Islet precursor cell (in vitro differentiated cells): ENCODE measurements around the gene IMPDH1.
A peak's percentile ranks its signal among the peaks of the same experiment; 100 is the strongest.
"Not testable (repeated sequence)": the region's sequence is repeated elsewhere in the genome, so short reads cannot be mapped to it uniquely, and the experiment has no call there.

ENCODE experiments used
- DNase-seq: peaks from one replicate; pipeline ENCODE4 v3.0.0-alpha.2; 2018

IMPDH1 gene

DNA sequence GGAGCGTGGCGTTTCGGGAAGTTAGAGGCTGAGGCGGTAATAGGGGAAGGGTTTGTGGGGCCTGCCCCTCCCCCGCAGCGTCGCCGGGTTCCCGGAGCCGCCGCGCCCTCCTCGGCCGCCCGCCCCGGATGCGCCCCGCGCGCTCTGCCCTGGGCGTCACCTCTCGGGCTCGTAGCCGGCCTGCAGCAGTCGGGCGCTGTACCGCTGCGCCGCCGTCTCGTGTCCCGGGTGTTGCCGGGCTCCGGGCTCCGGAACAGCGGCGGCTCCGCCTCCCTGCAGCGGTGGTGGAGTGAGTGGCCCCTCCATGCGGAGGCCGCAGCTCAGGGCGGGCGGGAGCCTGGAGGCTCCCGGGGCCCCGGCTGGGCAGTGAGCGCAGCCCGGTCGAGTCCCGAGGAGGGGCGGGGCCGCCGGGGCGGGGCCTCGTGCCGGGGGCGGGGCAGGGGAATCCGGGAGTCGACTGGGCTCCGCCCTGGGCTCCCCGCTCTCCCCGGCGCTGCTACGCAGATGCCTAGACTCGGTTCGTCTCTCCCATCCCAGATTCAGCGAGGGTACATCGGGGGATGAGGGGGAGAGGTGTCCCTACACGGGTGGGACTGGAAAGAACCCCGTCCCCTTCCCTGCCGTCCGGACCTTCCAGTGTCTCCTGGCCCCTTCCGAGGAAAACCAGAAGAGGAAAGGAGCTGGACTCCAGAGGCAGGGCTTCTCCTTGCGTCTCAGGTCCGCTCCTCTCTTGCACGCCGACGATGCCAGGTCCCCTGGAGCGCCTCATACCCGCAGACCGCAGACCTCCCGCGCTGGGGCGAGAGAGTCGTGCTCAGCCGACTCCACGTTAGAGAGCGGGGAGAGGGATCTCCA lies at the start of gene IMPDH1:
Gene IMPDH1 (minus strand): TSS at position 387 of the 855 bp plus-strand sequence. CDS start 81 bp downstream, at position 306.
- DNase-seq, result peak; percentile 90

DNA sequence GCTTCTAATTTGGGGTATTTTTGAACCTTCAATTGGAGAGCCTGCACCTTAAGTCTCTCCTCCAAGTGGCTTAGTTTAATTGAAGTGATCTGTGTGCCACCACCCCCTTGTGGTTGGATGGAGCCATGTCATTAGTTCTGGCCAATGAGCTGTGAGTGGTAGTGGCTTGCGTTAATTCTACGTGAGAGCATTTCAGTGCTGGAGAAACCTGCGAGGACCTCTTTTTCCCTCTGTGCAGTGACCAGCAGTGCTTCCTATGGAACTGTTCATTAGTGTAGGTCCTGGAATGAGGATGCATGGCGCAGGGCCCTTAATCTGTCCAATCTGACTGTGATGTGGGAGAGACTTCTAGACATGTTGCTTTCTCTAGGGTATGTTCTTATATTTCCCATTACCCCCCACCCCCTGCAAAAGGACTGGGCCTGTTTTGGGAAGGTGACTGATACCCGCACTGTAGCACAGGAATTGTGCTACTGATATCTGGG lies 49.7 kb upstream of the IMPDH1 start:
- DNase-seq, result peak; percentile 81

DNA sequence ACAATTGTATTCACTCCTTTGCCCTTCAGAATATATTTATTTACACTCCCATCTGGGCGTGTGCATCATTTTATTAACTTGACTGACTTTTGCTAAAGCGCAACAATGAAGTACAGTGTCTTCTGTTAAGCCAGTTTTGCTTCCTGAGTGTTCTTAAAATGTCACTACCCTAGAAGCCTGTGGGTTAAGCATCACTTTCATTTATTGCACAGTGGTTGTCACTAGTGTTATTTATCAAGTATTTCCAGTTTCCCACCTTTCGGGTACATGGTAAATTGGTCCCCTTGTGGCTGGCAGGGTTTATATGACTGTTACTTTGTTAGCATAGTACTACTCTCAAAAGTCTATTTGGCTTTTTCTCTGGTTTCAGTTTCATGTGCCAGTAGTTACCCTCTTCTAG lies 49.2 kb upstream of the IMPDH1 start:
- no peak for DNase-seq

DNA sequence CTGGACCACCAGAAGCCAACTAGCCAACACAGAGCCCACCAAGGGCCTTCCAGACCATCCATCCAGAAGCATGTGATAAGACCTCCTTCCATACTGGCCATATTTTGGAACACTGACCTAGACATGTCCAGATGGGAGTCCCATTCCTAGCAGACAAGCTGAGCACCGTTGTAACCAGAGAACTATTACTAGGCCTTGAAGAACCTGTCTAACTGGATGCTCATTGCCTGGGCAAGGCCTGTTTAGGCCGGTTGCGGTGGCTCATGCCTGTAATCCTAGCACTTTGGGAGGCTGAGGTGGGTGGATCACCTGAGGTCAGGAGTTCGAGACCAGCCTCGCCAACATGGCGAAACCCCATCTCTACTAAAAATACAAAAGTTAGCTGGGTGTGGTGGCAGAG lies 47.6 kb upstream of the IMPDH1 start:
- DNase-seq, result not testable (repeated sequence)

DNA sequence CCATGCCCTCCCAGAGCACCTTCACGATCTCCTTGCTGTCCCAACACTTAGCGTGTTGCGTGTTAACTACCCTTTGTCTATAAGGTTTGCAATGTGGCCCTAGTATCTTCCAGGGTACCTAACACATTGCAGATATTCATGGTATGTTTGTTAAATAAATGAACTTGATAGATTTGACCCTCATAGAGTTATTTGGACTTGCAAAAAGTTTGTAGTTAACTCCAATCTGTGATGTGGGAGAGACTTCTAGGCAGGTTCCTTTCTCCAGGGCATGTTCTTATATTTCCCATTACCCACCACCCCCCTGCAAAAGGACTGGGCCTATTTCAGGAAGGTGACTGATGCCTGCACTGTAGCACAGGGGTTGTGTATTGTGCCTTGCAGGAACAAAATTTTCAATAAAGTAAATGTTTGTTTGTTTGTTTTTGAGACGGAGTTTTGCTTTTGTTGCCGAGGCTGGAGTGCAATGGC lies 46.5 kb upstream of the IMPDH1 start:
- DNase-seq, result no peak

GRCh38 chr7:128455543-128456254 lies 45.9 kb upstream of the IMPDH1 start, which contains the start of gene HILPDA:
HILPDA (plus strand) TSS chr7:128455878; CDS start chr7:128457269, 1,391 bp downstream.
- DNase-seq, result peak; percentile 93

DNA sequence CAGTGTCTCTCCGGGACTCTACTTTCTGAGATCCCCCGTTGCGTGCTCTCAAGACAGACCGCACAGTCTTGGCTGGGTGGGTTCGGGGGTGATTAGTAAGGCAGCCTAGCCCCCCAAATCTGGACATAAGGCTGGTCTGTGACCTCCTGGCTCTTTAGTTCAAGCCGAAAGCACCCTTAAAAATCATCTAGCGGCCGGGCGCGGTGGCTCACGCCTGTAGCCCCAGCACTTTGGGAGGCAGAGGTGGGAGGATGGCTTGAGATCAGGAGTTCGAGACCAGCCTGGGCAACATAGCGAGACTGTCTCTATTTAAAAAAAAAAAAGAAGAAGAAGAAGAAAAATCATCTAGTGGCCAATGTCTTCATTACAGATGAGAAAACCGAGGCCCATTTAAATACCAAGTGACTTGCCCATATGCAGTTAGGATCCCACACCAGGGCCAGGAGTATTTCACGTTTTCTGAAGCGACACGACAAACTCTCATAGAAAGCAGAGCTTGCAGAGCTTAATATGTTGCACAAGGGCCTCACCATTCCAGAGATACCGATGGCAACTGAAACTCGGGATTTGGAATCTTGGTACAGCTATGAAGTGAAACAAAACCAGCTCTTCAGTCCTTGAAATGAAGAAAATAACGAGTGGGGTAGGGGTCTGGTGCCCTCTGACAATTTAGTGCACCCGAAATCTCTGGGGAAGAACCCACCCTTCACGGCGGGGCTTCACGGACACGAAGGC lies 45.2 kb upstream of the IMPDH1 start:
- DNase-seq, result no peak

- DNase-seq, result peak; percentile 98
Observed at GRCh38 chr7:128453836-128454804, 44.3 kb upstream of the IMPDH1 start.

GRCh38 chr7:128452552-128452951 lies 42.8 kb upstream of the IMPDH1 start:
- DNase-seq, result no peak

DNA sequence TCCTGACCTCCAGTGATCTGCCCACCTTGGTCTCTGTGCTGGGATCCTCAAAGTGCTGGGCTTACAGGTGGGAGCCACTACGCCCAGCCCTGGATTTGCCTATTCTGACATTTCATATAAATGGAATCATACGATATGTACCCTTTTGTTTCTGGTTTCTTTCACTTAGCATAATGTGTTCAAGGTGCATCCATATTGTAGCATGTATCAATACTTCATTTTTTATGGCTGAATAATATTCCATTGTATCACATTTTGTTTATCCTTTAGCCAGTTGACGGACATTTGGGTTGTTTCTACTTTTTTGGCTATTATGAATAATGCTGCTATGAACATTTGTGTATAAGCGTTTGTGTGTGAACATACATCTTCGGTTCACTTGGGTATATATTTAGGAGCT lies 41.1 kb upstream of the IMPDH1 start:
- no peak for DNase-seq

GRCh38 chr7:128450409-128450808 lies 40.6 kb upstream of the IMPDH1 start:
- DNase-seq, result no peak

- no peak for DNase-seq
Observed at GRCh38 chr7:128448751-128449302, 39.0 kb upstream of the IMPDH1 start.

GRCh38 chr7:128447941-128448564 lies 38.3 kb upstream of the IMPDH1 start:
- peak; percentile 24 for DNase-seq

DNA sequence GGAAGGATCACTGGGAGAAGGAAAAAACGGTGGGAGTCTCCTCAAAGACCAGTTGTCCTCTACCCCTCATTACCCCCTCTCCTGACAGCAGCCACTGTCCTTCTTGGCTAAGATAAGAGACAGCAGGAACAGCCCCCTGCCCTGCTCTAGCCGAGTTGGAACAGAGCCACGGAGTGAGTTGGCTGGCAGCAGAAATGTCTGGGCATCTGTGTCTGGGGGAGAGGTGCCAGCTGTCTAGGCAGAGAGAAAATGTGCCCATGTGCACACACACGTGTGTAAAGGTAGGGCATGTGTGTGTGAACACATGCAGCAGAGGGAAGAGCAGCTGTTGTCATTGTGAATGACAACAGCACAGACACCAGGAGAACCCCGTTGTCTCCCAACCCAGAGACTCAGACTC lies 36.5 kb upstream of the IMPDH1 start:
- DNase-seq, result no peak

DNA sequence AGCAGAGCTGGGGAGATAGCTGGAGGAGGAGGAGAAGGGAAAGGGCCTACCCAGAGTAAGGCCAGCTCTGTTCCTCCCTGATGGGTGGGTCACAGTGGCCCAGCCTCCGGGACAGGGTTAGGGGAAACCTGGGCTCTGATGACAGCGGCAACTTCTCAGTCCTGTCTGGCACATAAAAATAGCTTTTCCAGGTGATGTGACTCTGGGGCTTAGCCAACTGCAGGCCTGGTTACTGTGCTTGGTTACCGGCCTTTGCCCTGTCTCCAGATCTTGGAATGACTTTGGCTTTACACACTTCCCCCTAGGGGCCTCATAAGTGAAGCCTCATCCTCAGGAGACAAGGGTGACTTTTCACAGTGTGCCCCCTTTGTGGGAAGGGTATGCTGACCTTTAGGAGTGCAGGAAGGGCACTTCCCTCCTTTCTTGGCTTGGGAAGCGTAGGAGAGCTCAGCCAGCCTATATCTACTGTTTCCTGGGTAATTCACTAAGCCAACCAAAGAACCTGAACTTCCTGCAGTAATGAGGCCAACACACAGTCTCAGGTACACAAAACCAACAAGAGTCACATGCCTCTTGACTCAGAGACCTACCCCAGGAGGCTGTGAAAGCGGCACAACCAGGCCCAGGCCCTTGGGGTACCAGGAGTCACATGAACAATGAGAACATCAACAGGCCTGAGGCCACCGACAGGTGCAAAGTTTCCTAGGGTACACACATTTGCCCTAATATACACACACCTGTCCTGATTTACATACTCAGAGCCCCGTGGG lies 34.2 kb upstream of the IMPDH1 start:
- DNase-seq, result peak; percentile 71

- no peak for DNase-seq
Observed at GRCh38 chr7:128442356-128442755, 32.6 kb upstream of the IMPDH1 start.

- DNase-seq, result no peak
Observed at GRCh38 chr7:128437426-128438332, 27.9 kb upstream of the IMPDH1 start.

DNA sequence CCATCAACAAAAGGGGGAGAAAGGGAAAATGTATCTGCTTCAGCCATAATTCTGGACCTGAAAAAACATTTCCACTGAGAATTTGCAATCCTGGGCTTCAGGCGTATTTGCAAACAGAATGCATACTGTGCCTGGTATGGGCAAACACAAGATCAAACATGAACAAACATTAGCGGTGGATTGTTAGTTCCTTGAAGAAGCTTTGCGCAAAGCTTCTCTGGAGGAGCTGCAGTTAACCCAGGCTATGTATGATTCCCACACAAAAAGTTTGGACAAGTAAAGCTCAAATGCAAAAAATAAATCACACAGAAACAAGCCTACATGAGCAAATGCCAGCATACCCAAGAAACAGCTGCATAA lies 25.5 kb upstream of the IMPDH1 start:
- DNase-seq, result no peak
